K562 (cell line): Measurements from ENCODE around the gene NR4A2. TPM values are rescaled to one million over a fixed set of nuclear protein-coding genes. Genes with fewer than 3 reads are reported as not detected.

Experiments used
- polyA plus RNA-seq, 8 experiments: library from polyadenylated mRNA; depleted of rRNA in 4 of 8; stranded (reverse) in 5 of 8; unstranded in 3 of 8; fragments of >200 nt; fragmentation: Nextera tagmentation in 2 of 8; fragmentation: Illumina TruSeq in 1 of 8; extraction: Ambion mirVana in 2 of 8; extraction: Trizol in 1 of 8; gene quantifications; 2 replicates each; pipeline versions ENCODE4 v1.2.1 to v1.2.3, GENCODE V29; 2011 to 2014; ENCODE audit warnings: inconsistent platforms in 1 of 8, missing spikeins in 1 of 8
- total RNA-seq, 7 experiments: library from RNA; depleted of rRNA in 6 of 7; stranded (reverse); fragments of >200 nt in 6 of 7; fragmentation: Illumina TruSeq in 2 of 7; extraction: Trizol in 2 of 7; gene quantifications; 2 replicates each; pipeline versions ENCODE4 v1.2.1 to v1.2.3, GENCODE V29; 2011 to 2021; ENCODE audit warnings: low replicate concordance in 1 of 7

Gene NR4A2
- total and polyA plus RNA-seq, 9 of the 15 experiments (the other 6 are each of a cell fraction or from before 2014, with no cell fraction given) = 0.94 to 5.1 (median 1.3) TPM

Other genes with a start within 250 kb of the NR4A2 start
- 19.0 and 21.7 TPM in 2 replicates for gene GPD2, start 103.7 kb upstream of the NR4A2 start, total RNA-seq (2014; rRNA removed)
- gene GPD2, start 103.7 kb upstream of the NR4A2 start, total RNA-seq (2014; rRNA removed; fragmentation: Illumina TruSeq; extraction: Trizol) = 28.3 and 30.7 TPM in 2 replicates
- 32.4 and 34.8 TPM in 2 replicates for gene GPD2, start 103.7 kb upstream of the NR4A2 start, total RNA-seq (2015; rRNA removed; fragmentation: Illumina TruSeq; extraction: Trizol)
- 18.0 and 24.4 TPM in 2 replicates for gene GPD2, start 103.7 kb upstream of the NR4A2 start, total RNA-seq (2021)
- gene GPD2, start 103.7 kb upstream of the NR4A2 start, polyA plus RNA-seq (2011; rRNA removed) = 12.9 and 15.1 TPM in 2 replicates
- 24.9 and 39.2 TPM in 2 replicates for gene GPD2, start 103.7 kb upstream of the NR4A2 start, polyA plus RNA-seq (2014; fragmentation: Illumina TruSeq; extraction: Trizol)
- 1 to 10 TPM; 5.2 to 6.0 TPM for gene GPD2, start 103.7 kb upstream of the NR4A2 start, polyA plus RNA-seq (2014; fragmentation: Nextera tagmentation; extraction: Ambion mirVana)
- gene GPD2, start 103.7 kb upstream of the NR4A2 start, polyA plus RNA-seq (2014; rRNA removed) = 13.2 and 13.8 TPM in 2 replicates